Nephron progenitor cell (in vitro differentiated cells): ENCODE data around the gene HAS3.
"Not testable (repeated sequence)": the region's sequence is repeated elsewhere in the genome, so short reads cannot be mapped to it uniquely, and the experiment has no call there.

Source experiments
- DNase-seq: peaks from one replicate; pipeline ENCODE4 v3.0.0; 2021
- H3K27ac Mint-ChIP-seq: 2 replicates; pipeline ENCODE4 v1.8.0; 2021; ENCODE audit warnings: mild to moderate bottlenecking, moderate library complexity, mixed read lengths
- H3K27me3 Mint-ChIP-seq: 2 replicates; pipeline ENCODE4 v1.8.0; 2021; ENCODE audit warnings: mild to moderate bottlenecking, low read depth, mixed read lengths; ENCODE audit not compliant: poor library complexity
- H3K36me3 Mint-ChIP-seq: 2 replicates; pipeline ENCODE4 v1.8.0; 2021; ENCODE audit warnings: low read depth, mixed read lengths
- H3K4me1 Mint-ChIP-seq: 2 replicates; pipeline ENCODE4 v1.8.0; 2021; ENCODE audit warnings: mixed read lengths
- H3K4me3 Mint-ChIP-seq: 2 replicates; pipeline ENCODE4 v1.8.0; 2021; ENCODE audit warnings: mild to moderate bottlenecking, moderate library complexity, mixed read lengths
- H3K9me3 Mint-ChIP-seq: 2 replicates; pipeline ENCODE4 v1.8.0; 2021; ENCODE audit warnings: mild to moderate bottlenecking, moderate library complexity, mixed read lengths
- CTCF ChIP-seq: fragments of 200-600 bp; sonication (generic); IDR thresholded peaks from 2 replicates; pipeline ENCODE4 v1.5.0; 2021; ENCODE audit warnings: antibody characterized with exemption

HAS3 gene

GRCh38 chr16:69132424-69133252 is 27.2 kb downstream of the HAS3 start, which contains the start of the genes CHTF8 and UTP4:
CHTF8 (minus strand) TSS chr16:69132588; CDS start chr16:69121458, 11,130 bp downstream.
UTP4 (plus strand) TSS chr16:69132649; CDS start chr16:69133460, 811 bp downstream.
- Mint-ChIP-seq H3K27me3 (no peaks in the 10 kb centered on the region), H3K4me1 (peaks cover 50% of the 10 kb centered on the region), H3K36me3 (peaks cover 46% of the 10 kb centered on the region), H3K9me3 (no peaks in the 10 kb centered on the region), H3K27ac (peak within 1 kb of the TSS; percentile 95), H3K4me3 (peak within 1 kb of the TSS; percentile 96)
- TF ChIP-seq CTCF, result no peak
- DNase-seq, result peak; percentile 90

- Mint-ChIP-seq H3K36me3 (peaks cover 45% of the 10 kb centered on the region), H3K27ac (no peak overlapping the region), H3K27me3 (no peaks in the 10 kb centered on the region), H3K4me3 (peak overlapping the region; percentile 96), H3K9me3 (no peaks in the 10 kb centered on the region), H3K4me1 (peaks cover 50% of the 10 kb centered on the region)
- TF ChIP-seq CTCF, result no peak
- no peak for DNase-seq
Measured at GRCh38 chr16:69133373-69133954, 28.0 kb downstream of the HAS3 start.

- H3K4me3 Mint-ChIP-seq, result no peak overlapping the region
- H3K27me3 Mint-ChIP-seq, result no peaks in the 10 kb centered on the region
- TF ChIP-seq CTCF, result no peak
- no peak for DNase-seq
- H3K36me3 Mint-ChIP-seq, result peaks cover 71% of the 10 kb centered on the region
- H3K27ac Mint-ChIP-seq, result no peak overlapping the region
- no peaks in the 10 kb centered on the region for H3K9me3 Mint-ChIP-seq
- H3K4me1 Mint-ChIP-seq, result peaks cover 16% of the 10 kb centered on the region
Measured at GRCh38 chr16:69138608-69139007, 33.2 kb downstream of the HAS3 start.

GRCh38 chr16:69139464-69139863 is 34.0 kb downstream of the HAS3 start:
- H3K27me3 Mint-ChIP-seq, H3K4me3 Mint-ChIP-seq, H3K4me1 Mint-ChIP-seq, DNase-seq, H3K27ac Mint-ChIP-seq, H3K9me3 Mint-ChIP-seq: not testable (repeated sequence)
- H3K36me3 Mint-ChIP-seq, result peaks cover 73% of the 10 kb centered on the region

GRCh38 chr16:69141014-69141413 is 35.6 kb downstream of the HAS3 start:
- no peaks in the 10 kb centered on the region for H3K4me1 Mint-ChIP-seq
- no peak overlapping the region for H3K27ac Mint-ChIP-seq
- TF ChIP-seq CTCF, result no peak
- peaks cover 80% of the 10 kb centered on the region for H3K36me3 Mint-ChIP-seq
- no peak for DNase-seq
- H3K27me3 Mint-ChIP-seq, result no peaks in the 10 kb centered on the region
- no peak overlapping the region for H3K4me3 Mint-ChIP-seq
- H3K9me3 Mint-ChIP-seq, result no peaks in the 10 kb centered on the region

- Mint-ChIP-seq H3K27ac (no peak overlapping the region), H3K9me3 (no peaks in the 10 kb centered on the region), H3K27me3 (no peaks in the 10 kb centered on the region)
Measured at GRCh38 chr16:69141936-69142335, 36.5 kb downstream of the HAS3 start.

More at GRCh38 chr16:69141936-69142335, 36.5 kb downstream of the HAS3 start:
- Mint-ChIP-seq H3K36me3 (peaks cover 79% of the 10 kb centered on the region), H3K4me3 (no peak overlapping the region), H3K4me1 (no peaks in the 10 kb centered on the region)
- TF ChIP-seq CTCF, result no peak
- DNase-seq, result no peak
